HCT116 (cell line): ENCODE results near the gene TBXAS1. TPM values are rescaled to one million over a fixed set of nuclear protein-coding genes. Genes with fewer than 3 reads are reported as not detected.

Experiments
- ATAC-seq: fragments of 200-7000 bp; cut with Tn5 transposase; 2 replicates; pipeline ENCODE4 v1.9.1; 2020; ENCODE audit warnings: mild to moderate bottlenecking, moderate library complexity
- BruUV-seq: library from RNA; stranded (reverse); fragments of 400-500 nt; replicated peaks from 2 replicates; lab custom pipeline; 2021; lab: Mats Ljungman, UMichigan
- CTCF ChIA-PET: fragments of 300-600 bp; sonication (Branson Sonifier 250); formaldehyde crosslinking; loops from one replicate; lab custom pipeline; 2021; ENCODE audit warnings: antibody characterized with exemption; lab: Charles Lee
- POLR2A ChIA-PET: fragments of 300-600, 350-600 bp; sonication (Branson Sonifier 250); formaldehyde crosslinking; loops from one replicate; lab custom pipeline; 2021; ENCODE audit warnings: antibody characterized with exemption; lab: Charles Lee
- RAD21 ChIA-PET, 2 experiments: fragments of 300-600 bp; sonication (Branson Sonifier 250); formaldehyde crosslinking; loops; one replicate each; lab custom pipeline; 2023; ENCODE audit warnings: low total read pairs in 2 of 2; ENCODE audit not compliant: uncharacterized antibody in 2 of 2, unreplicated experiment in 2 of 2, low non-redundant PET in 1 of 2; lab: Charles Lee
- DNase-seq: peaks from one replicate; pipeline ENCODE4 v3.0.0-alpha.2; 2010; ENCODE audit warnings: low read depth, low spot score
- H2AFZ ChIP-seq: fragments of 200-600 bp; shearing (Covaris generic), sonication (generic); 2 replicates; pipeline ENCODE4 v1.6.1; 2017; ENCODE audit warnings: low read depth, mixed run types, mixed read lengths, antibody characterized with exemption, low read length; ENCODE audit not compliant: poor library complexity, severe bottlenecking
- H3K27ac ChIP-seq: 2 replicates; pipeline ENCODE4 v1.5.1; 2012; ENCODE audit warnings: low read depth, low read length
- H3K27me3 ChIP-seq: fragments of 200-600 bp; sonication (generic); 2 replicates; pipeline ENCODE4 v1.6.1; 2016; ENCODE audit warnings: mixed run types, low read length, mixed read lengths; ENCODE audit not compliant: insufficient read depth
- H3K36me3 ChIP-seq, 2 experiments: fragments of 200-500 bp in 1 of 2; fragments of 200-600 bp in 1 of 2; sonication (Bioruptor generic) in 1 of 2; sonication (generic) in 1 of 2; 2 replicates each; pipeline versions ENCODE4 v1.5.1 to v1.6.1; 2014 to 2016; ENCODE audit warnings: low read length in 2 of 2, inconsistent platforms in 1 of 2, mixed read lengths in 1 of 2, mixed run types in 1 of 2; ENCODE audit not compliant: insufficient read depth in 2 of 2, control insufficient read depth in 1 of 2
- H3K4me1 ChIP-seq, 2 experiments: fragments of 200-600 bp in 1 of 2; sonication (generic) in 1 of 2; 2 replicates each; pipeline versions ENCODE4 v1.5.1 to v1.6.1; 2012 to 2017; ENCODE audit warnings: low read length in 2 of 2, inconsistent platforms in 1 of 2, mild to moderate bottlenecking in 1 of 2, mixed read lengths in 1 of 2, mixed run types in 1 of 2, moderate library complexity in 1 of 2; ENCODE audit not compliant: insufficient read depth in 2 of 2, control insufficient read depth in 1 of 2
- H3K4me2 ChIP-seq: fragments of 200-600 bp; sonication (generic); 2 replicates; pipeline ENCODE4 v1.6.1; 2017; ENCODE audit warnings: mixed run types, low read length, mixed read lengths
- H3K4me3 ChIP-seq, 2 experiments: fragments of 200-600 bp in 1 of 2; sonication (generic) in 1 of 2; replicated peaks in 1 of 2; 2 replicates each; pipeline ENCODE4 v1.5.1; 2011 to 2016; ENCODE audit warnings: low read length in 2 of 2, control low read depth in 1 of 2, low read depth in 1 of 2, mild to moderate bottlenecking in 1 of 2, mixed read lengths in 1 of 2, mixed run types in 1 of 2
- H3K79me2 ChIP-seq: fragments of 200-600 bp; sonication (generic); 2 replicates; pipeline ENCODE4 v1.6.1; 2017; ENCODE audit warnings: mild to moderate bottlenecking, mixed run types, low read length, moderate library complexity, mixed read lengths; ENCODE audit not compliant: insufficient read depth
- H3K9ac ChIP-seq: fragments of 200-600 bp; sonication (generic); 2 replicates; pipeline ENCODE4 v1.6.1; 2016; ENCODE audit warnings: low read length, mixed read lengths
- H3K9me2 ChIP-seq: fragments of 200-600 bp; sonication (generic), shearing (Covaris generic); 2 replicates; pipeline ENCODE4 v1.6.1; 2017; ENCODE audit warnings: mixed run types, mild to moderate bottlenecking, moderate library complexity; ENCODE audit not compliant: insufficient read depth
- H3K9me3 ChIP-seq, 2 experiments: fragments of 200-500 bp in 1 of 2; fragments of 200-600 bp in 1 of 2; sonication (Bioruptor generic) in 1 of 2; sonication (generic) in 1 of 2; 2 replicates each; pipeline ENCODE4 v1.6.1; 2014 to 2017; ENCODE audit warnings: low read length in 2 of 2, mixed read lengths in 2 of 2, inconsistent platforms in 1 of 2, low read depth in 1 of 2, mild to moderate bottlenecking in 1 of 2, mixed run types in 1 of 2, moderate library complexity in 1 of 2; ENCODE audit not compliant: control insufficient read depth in 1 of 2, insufficient read depth in 1 of 2
- H4K20me1 ChIP-seq: fragments of 200-600 bp; sonication (generic), shearing (Covaris generic); 2 replicates; pipeline ENCODE4 v1.6.1; 2017; ENCODE audit warnings: mixed run types, mild to moderate bottlenecking, moderate library complexity; ENCODE audit not compliant: insufficient read depth
- CBX3 ChIP-seq: IDR thresholded peaks from 2 replicates; pipeline ENCODE4 v1.6.1; 2012; ENCODE audit warnings: low read depth
- CEBPB ChIP-seq: IDR thresholded peaks from 2 replicates; pipeline ENCODE4 v1.6.1; 2012; ENCODE audit warnings: low read depth
- EZH2 ChIP-seq: fragments of 200-600 bp; sonication (generic); IDR thresholded peaks from 2 replicates; pipeline ENCODE4 v1.6.1; 2017; ENCODE audit warnings: antibody characterized with exemption, mixed run types
- FOSL1 ChIP-seq: IDR thresholded peaks from 2 replicates; pipeline ENCODE4 v1.6.1; 2012; ENCODE audit warnings: low read depth
- POLR2A ChIP-seq: IDR thresholded peaks from 2 replicates; pipeline ENCODE4 v1.7.0; 2011; ENCODE audit warnings: borderline replicate concordance; ENCODE audit not compliant: insufficient read depth, insufficient read length; ENCODE audit errors: extremely low read depth
- RAD21 ChIP-seq: IDR thresholded peaks from 2 replicates; pipeline ENCODE4 v1.6.1; 2012; ENCODE audit warnings: low read depth, mild to moderate bottlenecking
- ZNF274 ChIP-seq: fragments of 200-500 bp; sonication (Bioruptor generic); IDR thresholded peaks from 2 replicates; pipeline ENCODE4 v1.6.1; 2014; ENCODE audit warnings: mild to moderate bottlenecking, low read depth, low read length, inconsistent platforms
- intact Hi-C: fragments of 100-400 bp; cut with micrococcal nuclease; formaldehyde crosslinking; loops from 2 replicates; pipeline ENCODE4 v1.10.0; 2022
- total RNA-seq: library from RNA; stranded (reverse); gene quantifications from one replicate; pipeline ENCODE4 v1.2.1, GENCODE V29; 2021; ENCODE audit not compliant: unreplicated experiment
- TF ChIP-seq, protein P1 (sequence below): IDR thresholded peaks from 2 replicates; pipeline ENCODE4 v1.6.1; 2012
- TF ChIP-seq, protein P2 (sequence below): IDR thresholded peaks from 2 replicates; pipeline ENCODE4 v1.6.1; 2011; ENCODE audit warnings: mild to moderate bottlenecking, low read length, moderate library complexity; ENCODE audit not compliant: insufficient replicate concordance; ENCODE audit errors: extremely low read depth

Gene TBXAS1
- total RNA-seq, 1 experiment from 2014 or later: 1.4 TPM

- H3K4me2 ChIP-seq: no peak overlapping the region
- DNase-seq (no peak), ATAC-seq (no peak)
- ChIA-PET CTCF (no interaction called here), RAD21 (no interaction called here), POLR2A (no interaction called here)
- H3K9ac ChIP-seq: no peak overlapping the region
- H4K20me1 ChIP-seq: no peaks in the 10 kb centered on the region
- no peak overlapping the region for H3K27ac ChIP-seq
- H3K79me2 ChIP-seq: no peaks in the 10 kb centered on the region
- peaks cover 13% of the 10 kb centered on the region; the same call in 1 of the 2 replicates for H3K27me3 ChIP-seq
- H3K4me3 ChIP-seq: no peak overlapping the region
- H3K9me2 ChIP-seq: no peaks in the 10 kb centered on the region
- no TSS peak for BruUV-seq
- no peaks in the 10 kb centered on the region for H3K9me3 ChIP-seq
- TF ChIP-seq CEBPB: no peak
- TF ChIP-seq EZH2: no peak
- TF ChIP-seq, protein P1, sequence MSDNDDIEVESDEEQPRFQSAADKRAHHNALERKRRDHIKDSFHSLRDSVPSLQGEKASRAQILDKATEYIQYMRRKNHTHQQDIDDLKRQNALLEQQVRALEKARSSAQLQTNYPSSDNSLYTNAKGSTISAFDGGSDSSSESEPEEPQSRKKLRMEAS: no peak
- TF ChIP-seq ZNF274: no peak
- TF ChIP-seq POLR2A: no peak
- TF ChIP-seq, protein P2, sequence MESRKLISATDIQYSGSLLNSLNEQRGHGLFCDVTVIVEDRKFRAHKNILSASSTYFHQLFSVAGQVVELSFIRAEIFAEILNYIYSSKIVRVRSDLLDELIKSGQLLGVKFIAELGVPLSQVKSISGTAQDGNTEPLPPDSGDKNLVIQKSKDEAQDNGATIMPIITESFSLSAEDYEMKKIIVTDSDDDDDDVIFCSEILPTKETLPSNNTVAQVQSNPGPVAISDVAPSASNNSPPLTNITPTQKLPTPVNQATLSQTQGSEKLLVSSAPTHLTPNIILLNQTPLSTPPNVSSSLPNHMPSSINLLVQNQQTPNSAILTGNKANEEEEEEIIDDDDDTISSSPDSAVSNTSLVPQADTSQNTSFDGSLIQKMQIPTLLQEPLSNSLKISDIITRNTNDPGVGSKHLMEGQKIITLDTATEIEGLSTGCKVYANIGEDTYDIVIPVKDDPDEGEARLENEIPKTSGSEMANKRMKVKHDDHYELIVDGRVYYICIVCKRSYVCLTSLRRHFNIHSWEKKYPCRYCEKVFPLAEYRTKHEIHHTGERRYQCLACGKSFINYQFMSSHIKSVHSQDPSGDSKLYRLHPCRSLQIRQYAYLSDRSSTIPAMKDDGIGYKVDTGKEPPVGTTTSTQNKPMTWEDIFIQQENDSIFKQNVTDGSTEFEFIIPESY: no peak
- no peak for TF ChIP-seq CBX3
- TF ChIP-seq RAD21: no peak
- H3K36me3 ChIP-seq: no peaks in the 10 kb centered on the region
- no peak overlapping the region for H2AFZ ChIP-seq
- H3K4me1 ChIP-seq: no peaks in the 10 kb centered on the region
- intact Hi-C loops: no loop called here
These were observed 44.4 kb upstream of the TBXAS1 start for GRCh38 chr7:139784648-139785047.

DNA sequence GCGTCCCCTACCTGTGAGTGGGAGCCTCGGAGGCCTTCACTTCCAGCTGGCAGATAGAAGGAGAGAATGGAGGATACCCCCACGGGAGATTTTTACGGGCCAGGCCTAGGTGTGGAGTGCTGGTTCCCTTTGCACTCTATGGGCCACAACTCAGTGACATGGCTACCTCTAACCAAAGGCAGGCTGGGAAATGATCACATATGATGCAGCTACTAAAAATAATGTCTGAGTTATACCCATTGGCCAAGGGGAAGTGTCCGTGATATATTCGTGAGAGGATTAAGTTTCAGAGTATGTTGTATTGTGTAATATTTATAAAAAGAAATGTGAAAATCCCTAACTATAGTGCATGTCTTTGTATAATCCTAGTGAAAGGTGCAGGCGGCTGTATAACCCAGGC, 37.7 kb upstream of the TBXAS1 start:
- ChIA-PET CTCF (no interaction called here), RAD21 (no interaction called here), POLR2A (no interaction called here)
- no peaks in the 10 kb centered on the region for H3K36me3 ChIP-seq
- no peak overlapping the region for H2AFZ ChIP-seq
- DNase-seq (no peak), ATAC-seq (no peak)
- H3K79me2 ChIP-seq: no peaks in the 10 kb centered on the region
- no peaks in the 10 kb centered on the region for H3K4me1 ChIP-seq
- H3K9me2 ChIP-seq: no peaks in the 10 kb centered on the region
- no peaks in the 10 kb centered on the region for H3K27me3 ChIP-seq
- H4K20me1 ChIP-seq: no peaks in the 10 kb centered on the region
- BruUV-seq: no TSS peak
- no peak for TF ChIP-seq FOSL1
- no peak overlapping the region for H3K4me2 ChIP-seq
- intact Hi-C loops: no loop called here
- H3K9ac ChIP-seq: no peak overlapping the region
- no peak overlapping the region for H3K27ac ChIP-seq
- H3K9me3 ChIP-seq: no peaks in the 10 kb centered on the region
- H3K4me3 ChIP-seq: no peak overlapping the region
